SU-DHL-6 (cell line): ENCODE measurements around the gene EBI3.

ENCODE experiments used
- CTCF ChIP-seq: fragments of 200-600 bp; sonication (generic); IDR thresholded peaks from one replicate; pipeline ENCODE4 v1.5.1; 2017; ENCODE audit warnings: antibody characterized with exemption, mild to moderate bottlenecking, low read length, moderate library complexity; ENCODE audit not compliant: insufficient read depth, poor library complexity, severe bottlenecking
- EZH2phosphoT487 ChIP-seq: fragments of 200-600 bp; sonication (generic), shearing (Covaris generic); conservative IDR thresholded peaks from 2 replicates; pipeline ENCODE4 v1.6.1; 2018; ENCODE audit warnings: mild to moderate bottlenecking, antibody characterized with exemption, low read length, moderate library complexity, mixed read lengths

GRCh38 chr19:4279267-4279529 is 49.9 kb downstream of the EBI3 start:
- no peak for TF ChIP-seq CTCF
- TF ChIP-seq EZH2phosphoT487, result no peak
